H1 (cell line): ENCODE data around the gene TMEM198. TPM values are rescaled to one million over a fixed set of nuclear protein-coding genes. Genes with fewer than 3 reads are reported as not detected.

ENCODE experiments used
- POU5F1 ChIP-seq: IDR thresholded peaks from 2 replicates; pipeline ENCODE4 v1.6.1; 2011; ENCODE audit warnings: low read depth, mild to moderate bottlenecking, low read length, moderate library complexity
- polyA plus RNA-seq, 7 experiments: library from polyadenylated mRNA; depleted of rRNA in 3 of 7; stranded (reverse) in 5 of 7; unstranded in 2 of 7; fragments of >200 nt in 5 of 7; fragments of 200-250 nt in 2 of 7; gene quantifications; 1 replicate in 5 of 7; 2 replicates in 1 of 7; 4 replicates in 1 of 7; pipeline versions ENCODE4 v1.2.1 to v1.2.3, GENCODE V29; 2011 to 2013; ENCODE audit warnings: missing spikeins in 2 of 7, mixed read lengths in 2 of 7
- total RNA-seq: library from RNA; stranded (reverse); fragmentation: NEBNext Ultra II Directional; extraction: Animal tissue kit (Norgen Biotek cat#: 25700); gene quantifications from 2 replicates; pipeline ENCODE4 v1.2.1, GENCODE V29; 2021

Gene TMEM198
- total and polyA plus RNA-seq, 2 of the 8 experiments (the other 6 are each of a cell fraction or from before 2014, with no cell fraction given) = 10.2 to 10.4 TPM

DNA sequence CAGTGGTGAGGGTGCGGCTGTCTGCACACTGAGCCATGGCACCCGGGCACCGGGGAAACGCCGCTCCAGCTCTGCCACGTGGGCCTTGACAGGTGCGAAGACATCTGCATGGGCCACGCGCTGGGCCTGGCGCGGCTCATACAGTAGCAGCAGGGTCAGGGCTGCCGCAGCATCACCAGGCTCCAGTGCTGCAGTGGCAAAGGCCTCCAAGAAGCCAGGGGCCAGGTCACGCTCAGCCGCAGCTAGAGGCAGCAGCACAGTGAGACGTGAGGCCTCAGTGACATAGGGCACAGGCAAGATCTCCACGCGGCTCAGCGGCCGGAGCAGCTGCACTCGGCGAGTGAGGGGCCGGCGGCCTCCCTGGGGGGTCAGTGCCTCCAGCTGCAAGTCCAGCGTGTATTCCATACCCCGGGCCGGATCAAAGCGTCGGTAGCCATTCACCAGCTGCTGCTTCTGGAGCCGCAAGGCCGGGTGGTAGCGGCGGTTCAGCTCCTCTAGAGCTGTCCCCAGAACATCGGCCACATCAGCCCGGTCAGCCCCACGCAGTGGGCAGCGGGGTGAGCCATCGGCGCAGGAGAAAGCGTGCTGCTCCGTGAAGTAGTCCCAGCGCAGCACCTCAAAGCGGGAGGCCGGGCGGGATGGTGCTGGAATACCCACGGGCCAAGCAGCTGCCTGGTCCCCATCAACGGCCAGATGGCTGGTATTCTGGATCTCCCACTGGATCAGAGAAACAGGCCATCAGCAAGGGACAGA lies 3.7 kb upstream of the TMEM198 start (continued):
- TF ChIP-seq POU5F1 = no peak
